Measurements from ENCODE around the gene SLCO3A1.

DNA sequence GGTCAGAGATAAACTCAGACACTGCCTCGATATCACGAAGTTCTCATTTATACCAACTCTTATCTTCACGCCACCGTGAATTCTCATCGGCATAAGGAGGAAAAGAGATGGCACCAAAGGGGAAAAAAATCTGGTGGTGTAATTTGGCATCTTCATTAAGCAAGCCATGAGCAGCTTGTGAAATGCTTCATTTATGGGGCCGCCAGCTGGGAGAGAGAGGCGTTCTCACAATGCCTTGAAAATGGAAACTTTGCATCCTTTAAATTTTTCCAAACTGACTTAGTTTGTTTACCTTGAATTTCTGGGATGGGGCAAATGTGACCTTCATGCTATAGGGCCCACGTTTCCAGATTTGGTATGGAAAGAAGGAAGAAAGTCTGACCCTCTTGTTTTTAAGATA lies 297.7 kb downstream of the SLCO3A1 start:
- TF ChIP-seq, protein P1, sequence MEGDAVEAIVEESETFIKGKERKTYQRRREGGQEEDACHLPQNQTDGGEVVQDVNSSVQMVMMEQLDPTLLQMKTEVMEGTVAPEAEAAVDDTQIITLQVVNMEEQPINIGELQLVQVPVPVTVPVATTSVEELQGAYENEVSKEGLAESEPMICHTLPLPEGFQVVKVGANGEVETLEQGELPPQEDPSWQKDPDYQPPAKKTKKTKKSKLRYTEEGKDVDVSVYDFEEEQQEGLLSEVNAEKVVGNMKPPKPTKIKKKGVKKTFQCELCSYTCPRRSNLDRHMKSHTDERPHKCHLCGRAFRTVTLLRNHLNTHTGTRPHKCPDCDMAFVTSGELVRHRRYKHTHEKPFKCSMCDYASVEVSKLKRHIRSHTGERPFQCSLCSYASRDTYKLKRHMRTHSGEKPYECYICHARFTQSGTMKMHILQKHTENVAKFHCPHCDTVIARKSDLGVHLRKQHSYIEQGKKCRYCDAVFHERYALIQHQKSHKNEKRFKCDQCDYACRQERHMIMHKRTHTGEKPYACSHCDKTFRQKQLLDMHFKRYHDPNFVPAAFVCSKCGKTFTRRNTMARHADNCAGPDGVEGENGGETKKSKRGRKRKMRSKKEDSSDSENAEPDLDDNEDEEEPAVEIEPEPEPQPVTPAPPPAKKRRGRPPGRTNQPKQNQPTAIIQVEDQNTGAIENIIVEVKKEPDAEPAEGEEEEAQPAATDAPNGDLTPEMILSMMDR (conservative IDR thresholded peaks at IDR 0.05; ENCODE audit: low read length), result no peak
- TF ChIP-seq EZH2phosphoT487 (IDR thresholded peaks at IDR 0.05; ENCODE audit: borderline replicate concordance), result no peak

Data from Loucy (cell line).